OCI-LY3 (cell line): ENCODE results near the gene FOXK2.
"Not testable (repeated sequence)": the region's sequence is repeated elsewhere in the genome, so short reads cannot be mapped to it uniquely, and the experiment has no call there.

Source experiments
- EZH2phosphoT487 ChIP-seq: fragments of 200-600 bp; shearing (Covaris generic); IDR thresholded peaks from 2 replicates; pipeline ENCODE4 v1.6.1; 2018; ENCODE audit warnings: antibody characterized with exemption, mixed run types, low read depth
- TF ChIP-seq, protein P1 (sequence below): fragments of 200-600, 300-600 bp; sonication (generic); IDR thresholded peaks from 2 replicates; pipeline ENCODE4 v1.5.1; 2014; ENCODE audit warnings: antibody characterized with exemption, low read length, low read depth

DNA sequence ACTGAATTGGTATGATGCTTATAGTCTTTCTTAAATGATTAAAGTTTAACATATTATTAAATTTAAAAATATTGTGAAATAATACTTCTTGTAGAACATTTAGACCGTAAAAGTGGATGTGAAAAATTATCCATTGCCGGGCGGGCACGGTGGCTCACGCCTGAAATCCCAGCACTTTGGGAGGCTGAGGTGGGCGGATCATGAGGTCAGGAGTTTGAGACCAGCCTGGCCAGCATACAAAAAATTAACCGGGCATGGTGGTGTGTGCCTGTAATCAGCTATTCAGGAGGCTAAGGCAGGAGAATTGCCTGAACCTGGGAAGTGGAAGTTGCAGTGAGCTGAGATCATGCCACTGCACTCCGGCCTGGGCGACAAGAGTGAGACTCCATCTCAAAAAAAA, 17.7 kb downstream of the FOXK2 start:
- TF ChIP-seq, protein P1, sequence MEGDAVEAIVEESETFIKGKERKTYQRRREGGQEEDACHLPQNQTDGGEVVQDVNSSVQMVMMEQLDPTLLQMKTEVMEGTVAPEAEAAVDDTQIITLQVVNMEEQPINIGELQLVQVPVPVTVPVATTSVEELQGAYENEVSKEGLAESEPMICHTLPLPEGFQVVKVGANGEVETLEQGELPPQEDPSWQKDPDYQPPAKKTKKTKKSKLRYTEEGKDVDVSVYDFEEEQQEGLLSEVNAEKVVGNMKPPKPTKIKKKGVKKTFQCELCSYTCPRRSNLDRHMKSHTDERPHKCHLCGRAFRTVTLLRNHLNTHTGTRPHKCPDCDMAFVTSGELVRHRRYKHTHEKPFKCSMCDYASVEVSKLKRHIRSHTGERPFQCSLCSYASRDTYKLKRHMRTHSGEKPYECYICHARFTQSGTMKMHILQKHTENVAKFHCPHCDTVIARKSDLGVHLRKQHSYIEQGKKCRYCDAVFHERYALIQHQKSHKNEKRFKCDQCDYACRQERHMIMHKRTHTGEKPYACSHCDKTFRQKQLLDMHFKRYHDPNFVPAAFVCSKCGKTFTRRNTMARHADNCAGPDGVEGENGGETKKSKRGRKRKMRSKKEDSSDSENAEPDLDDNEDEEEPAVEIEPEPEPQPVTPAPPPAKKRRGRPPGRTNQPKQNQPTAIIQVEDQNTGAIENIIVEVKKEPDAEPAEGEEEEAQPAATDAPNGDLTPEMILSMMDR, result not testable (repeated sequence)
- not testable (repeated sequence) for TF ChIP-seq EZH2phosphoT487
